Stimulated activated CD8-positive, alpha-beta memory T cell treated with anti-CD3 and anti-CD28 coated beads, Interleukin-4, amount 100 ng/mL, for 1 hour (primary cell): ENCODE data around the gene F13A1.

Source experiments
- DNase-seq, 2 donors: peaks; one replicate each; pipeline ENCODE4 v3.0.0-alpha.2; 2020; ENCODE audit warnings: low read depth in 2 of 2, low spot score in 1 of 2

Gene F13A1

GRCh38 chr6:6319952-6320811 is at the start of gene F13A1:
F13A1 (minus strand) TSS chr6:6320662; CDS start chr6:6318664, 1,998 bp downstream.
- no peak for DNase-seq

GRCh38 chr6:6368684-6369052 is 48.2 kb upstream of the F13A1 start:
- DNase-seq = no peak

GRCh38 chr6:6368040-6368683 is 47.7 kb upstream of the F13A1 start:
- DNase-seq = no peak

- no peak for DNase-seq
These were observed 46.3 kb upstream of the F13A1 start for GRCh38 chr6:6366803-6367202.

- no peak for DNase-seq
These were observed 44.8 kb upstream of the F13A1 start for GRCh38 chr6:6365242-6365641.

GRCh38 chr6:6362056-6362840 is 41.8 kb upstream of the F13A1 start:
- DNase-seq = no peak

- DNase-seq = no peak
These were observed 37.1 kb upstream of the F13A1 start for GRCh38 chr6:6357530-6357929.

- no peak for DNase-seq
These were observed 36.6 kb upstream of the F13A1 start for GRCh38 chr6:6357032-6357431.

- no peak for DNase-seq
These were observed 32.3 kb upstream of the F13A1 start for GRCh38 chr6:6352772-6353171.

GRCh38 chr6:6351511-6352025 is 31.1 kb upstream of the F13A1 start:
- DNase-seq = no peak

- no peak for DNase-seq
These were observed 30.2 kb upstream of the F13A1 start for GRCh38 chr6:6350696-6351095.

- DNase-seq = no peak
These were observed 27.8 kb upstream of the F13A1 start for GRCh38 chr6:6348256-6348655.

- DNase-seq = no peak
These were observed 26.1 kb upstream of the F13A1 start for GRCh38 chr6:6346427-6347023.

GRCh38 chr6:6333501-6333900 is 13.0 kb upstream of the F13A1 start:
- DNase-seq = no peak

- no peak for DNase-seq
These were observed 12.4 kb upstream of the F13A1 start for GRCh38 chr6:6332811-6333244.

GRCh38 chr6:6331946-6332601 is 11.6 kb upstream of the F13A1 start:
- no peak for DNase-seq

GRCh38 chr6:6331393-6331792 is 10.9 kb upstream of the F13A1 start:
- DNase-seq = no peak

GRCh38 chr6:6330407-6330806 is 9.9 kb upstream of the F13A1 start:
- DNase-seq = no peak

GRCh38 chr6:6328451-6328850 is 8.0 kb upstream of the F13A1 start:
- no peak for DNase-seq

GRCh38 chr6:6323352-6323751 is 2.9 kb upstream of the F13A1 start:
- no peak for DNase-seq

GRCh38 chr6:6320901-6321300 is 439 bp upstream of the F13A1 start:
- no peak for DNase-seq
